GM12878 (cell line): ENCODE results near the gene MAB21L3. TPM values are rescaled to one million over a fixed set of nuclear protein-coding genes. Genes with fewer than 3 reads are reported as not detected.

Source experiments
- ATF2 ChIP-seq: IDR thresholded peaks from 2 replicates; pipeline ENCODE4 v1.6.1; 2012; ENCODE audit warnings: low read length, inconsistent platforms
- CHD1 ChIP-seq: IDR thresholded peaks from 2 replicates; pipeline ENCODE4 v1.6.1; 2012; ENCODE audit warnings: low read depth, low read length, improper control_type of control experiment
- DPF2 ChIP-seq: fragments of 450-650 bp; IDR thresholded peaks from 2 replicates; pipeline ENCODE4 v1.6.1; 2017; ENCODE audit warnings: mild to moderate bottlenecking
- EGR1 ChIP-seq, 2 experiments: IDR thresholded peaks; 1 replicate in 1 of 2; 2 replicates in 1 of 2; pipeline ENCODE4 v1.6.1; 2011 to 2012; ENCODE audit warnings: low read depth in 2 of 2, low read length in 2 of 2, borderline replicate concordance in 1 of 2, mild to moderate bottlenecking in 1 of 2, moderate library complexity in 1 of 2
- FOXM1 ChIP-seq: IDR thresholded peaks from 2 replicates; pipeline ENCODE4 v1.6.1; 2012; ENCODE audit warnings: low read depth, mild to moderate bottlenecking, inconsistent platforms, low read length, moderate library complexity
- GABPA ChIP-seq: IDR thresholded peaks from 2 replicates; pipeline ENCODE4 v1.6.1; 2014; ENCODE audit warnings: antibody characterized with exemption, low read depth, mild to moderate bottlenecking, inconsistent platforms
- GATAD2B ChIP-seq: fragments of 450-650 bp; conservative IDR thresholded peaks from 2 replicates; pipeline ENCODE4 v1.6.1; 2017; ENCODE audit warnings: low read depth, mild to moderate bottlenecking, moderate library complexity
- HDAC6 ChIP-seq: fragments of 200-600 bp; sonication (generic); IDR thresholded peaks from one replicate; pipeline ENCODE4 v1.8.0; 2017; ENCODE audit warnings: antibody characterized with exemption; ENCODE audit not compliant: unreplicated experiment
- LARP7 ChIP-seq: fragments of 450-650 bp; IDR thresholded peaks from 2 replicates; pipeline ENCODE4 v1.6.1; 2017; ENCODE audit warnings: mild to moderate bottlenecking
- NFXL1 ChIP-seq: fragments of 450-650 bp; IDR thresholded peaks from 2 replicates; pipeline ENCODE4 v1.6.1; 2017; ENCODE audit warnings: antibody characterized with exemption, mild to moderate bottlenecking, borderline replicate concordance
- NR2C1 ChIP-seq: fragments of 450-650 bp; IDR thresholded peaks from 2 replicates; pipeline ENCODE4 v1.6.1; 2017; ENCODE audit warnings: antibody characterized with exemption, mild to moderate bottlenecking, moderate library complexity
- NR2F1 ChIP-seq: fragments of 450-650 bp; conservative IDR thresholded peaks from 2 replicates; pipeline ENCODE4 v1.6.1; 2017; ENCODE audit warnings: mild to moderate bottlenecking
- POLR2AphosphoS2 ChIP-seq: IDR thresholded peaks from 2 replicates; pipeline ENCODE4 v1.6.1; 2011; ENCODE audit warnings: low read depth, mild to moderate bottlenecking, low read length, improper control_type of control experiment, moderate library complexity
- RAD21 ChIP-seq: IDR thresholded peaks from 2 replicates; pipeline ENCODE4 v1.6.1; 2011; ENCODE audit warnings: mild to moderate bottlenecking, low read depth, low read length, moderate library complexity; ENCODE audit not compliant: insufficient read depth
- SIN3A ChIP-seq: IDR thresholded peaks from 2 replicates; pipeline ENCODE4 v1.6.1; 2012; ENCODE audit warnings: low read depth, low read length, improper control_type of control experiment
- SUPT20H ChIP-seq: IDR thresholded peaks from 2 replicates; pipeline ENCODE4 v1.6.1; 2011; ENCODE audit warnings: low read depth, mild to moderate bottlenecking, low read length, moderate library complexity, borderline replicate concordance; ENCODE audit not compliant: control insufficient read depth
- USF2 ChIP-seq: IDR thresholded peaks from 2 replicates; pipeline ENCODE4 v1.6.1; 2011; ENCODE audit warnings: low read depth, low read length, improper control_type of control experiment, borderline replicate concordance
- ZNF207 ChIP-seq: fragments of 450-650 bp; IDR thresholded peaks from 2 replicates; pipeline ENCODE4 v1.6.1; 2014; ENCODE audit warnings: antibody characterized with exemption, mild to moderate bottlenecking, borderline replicate concordance
- ZNF622 ChIP-seq: fragments of 450-650 bp; IDR thresholded peaks from 2 replicates; pipeline ENCODE4 v1.6.1; 2017; ENCODE audit warnings: mild to moderate bottlenecking, inconsistent platforms
- polyA plus RNA-seq, 11 experiments: library from polyadenylated mRNA; depleted of rRNA in 4 of 11; unstranded in 6 of 11; stranded (reverse) in 5 of 11; fragments of >200 nt; fragmentation: Nextera tagmentation in 4 of 11; fragmentation: Illumina TruSeq in 1 of 11; extraction: Ambion mirVana in 4 of 11; extraction: Trizol in 1 of 11; gene quantifications; 1 replicate in 1 of 11; 2 replicates in 10 of 11; pipeline versions ENCODE4 v1.2.1 to v1.2.3, GENCODE V29; 2011 to 2016; ENCODE audit warnings: inconsistent platforms in 2 of 11, missing spikeins in 2 of 11, low read depth in 1 of 11
- total RNA-seq, 4 experiments: library from RNA; depleted of rRNA in 3 of 4; stranded (reverse); fragments of >200 nt in 3 of 4; fragmentation: Illumina TruSeq in 1 of 4; extraction: Trizol in 1 of 4; gene quantifications; 2 replicates each; pipeline versions ENCODE4 v1.2.1 to v1.2.3, GENCODE V29; 2013 to 2021
- TF ChIP-seq, protein P1 (sequence below): IDR thresholded peaks from 2 replicates; pipeline ENCODE4 v1.6.1; 2011; ENCODE audit warnings: borderline replicate concordance, low read depth, mild to moderate bottlenecking, moderate library complexity, mixed read lengths, low read length; ENCODE audit not compliant: insufficient read depth; ENCODE audit errors: extremely low read length
- TF ChIP-seq, protein P2 (sequence below): IDR thresholded peaks from 2 replicates; pipeline ENCODE4 v1.6.1; 2011; ENCODE audit warnings: low read depth, mild to moderate bottlenecking, low read length, moderate library complexity, borderline replicate concordance; ENCODE audit errors: extremely low read depth
- TF ChIP-seq, protein P3 (sequence below): fragments of 450-650 bp; formaldehyde crosslinking; IDR thresholded peaks from 2 replicates; pipeline ENCODE4 v1.4.0; 2022; ENCODE audit warnings: mild to moderate bottlenecking, moderate library complexity

MAB21L3 gene
- total and polyA plus RNA-seq, 10 of the 15 experiments (the other 5 are each of a cell fraction or from before 2014, with no cell fraction given) = 0.18 to 18.6 (median 1.3) TPM

GRCh38 chr1:116110567-116111523, at the start of gene MAB21L3 (continued):
- TF ChIP-seq POLR2AphosphoS2 (no peak), GATAD2B (peak; percentile 37; the same call in 1 of the 2 replicates), ZNF207 (no peak), ATF2 (no peak), NR2C1 (no peak), CHD1 (0 out of 2 replicates have a peak, but pooled peaks have one; percentile 31), NFXL1 (no peak), ZNF622 (no peak), HDAC6 (no peak), DPF2 (peak; percentile 69), GABPA (no peak), NR2F1 (no peak), LARP7 (no peak; the same call in 1 of the 2 replicates), FOXM1 (no peak), USF2 (no peak), RAD21 (no peak), SUPT20H (no peak), SIN3A (no peak), EGR1 (IDR thresholded peaks at IDR 0.05; ENCODE audit: borderline replicate concordance in 1 of 2, low read depth in 2 of 2, low read length in 2 of 2) (no peak)
- TF ChIP-seq, protein P1, sequence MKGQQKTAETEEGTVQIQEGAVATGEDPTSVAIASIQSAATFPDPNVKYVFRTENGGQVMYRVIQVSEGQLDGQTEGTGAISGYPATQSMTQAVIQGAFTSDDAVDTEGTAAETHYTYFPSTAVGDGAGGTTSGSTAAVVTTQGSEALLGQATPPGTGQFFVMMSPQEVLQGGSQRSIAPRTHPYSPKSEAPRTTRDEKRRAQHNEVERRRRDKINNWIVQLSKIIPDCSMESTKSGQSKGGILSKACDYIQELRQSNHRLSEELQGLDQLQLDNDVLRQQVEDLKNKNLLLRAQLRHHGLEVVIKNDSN = no peak
- TF ChIP-seq, protein P2, sequence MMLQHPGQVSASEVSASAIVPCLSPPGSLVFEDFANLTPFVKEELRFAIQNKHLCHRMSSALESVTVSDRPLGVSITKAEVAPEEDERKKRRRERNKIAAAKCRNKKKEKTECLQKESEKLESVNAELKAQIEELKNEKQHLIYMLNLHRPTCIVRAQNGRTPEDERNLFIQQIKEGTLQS = no peak
- TF ChIP-seq, protein P3, sequence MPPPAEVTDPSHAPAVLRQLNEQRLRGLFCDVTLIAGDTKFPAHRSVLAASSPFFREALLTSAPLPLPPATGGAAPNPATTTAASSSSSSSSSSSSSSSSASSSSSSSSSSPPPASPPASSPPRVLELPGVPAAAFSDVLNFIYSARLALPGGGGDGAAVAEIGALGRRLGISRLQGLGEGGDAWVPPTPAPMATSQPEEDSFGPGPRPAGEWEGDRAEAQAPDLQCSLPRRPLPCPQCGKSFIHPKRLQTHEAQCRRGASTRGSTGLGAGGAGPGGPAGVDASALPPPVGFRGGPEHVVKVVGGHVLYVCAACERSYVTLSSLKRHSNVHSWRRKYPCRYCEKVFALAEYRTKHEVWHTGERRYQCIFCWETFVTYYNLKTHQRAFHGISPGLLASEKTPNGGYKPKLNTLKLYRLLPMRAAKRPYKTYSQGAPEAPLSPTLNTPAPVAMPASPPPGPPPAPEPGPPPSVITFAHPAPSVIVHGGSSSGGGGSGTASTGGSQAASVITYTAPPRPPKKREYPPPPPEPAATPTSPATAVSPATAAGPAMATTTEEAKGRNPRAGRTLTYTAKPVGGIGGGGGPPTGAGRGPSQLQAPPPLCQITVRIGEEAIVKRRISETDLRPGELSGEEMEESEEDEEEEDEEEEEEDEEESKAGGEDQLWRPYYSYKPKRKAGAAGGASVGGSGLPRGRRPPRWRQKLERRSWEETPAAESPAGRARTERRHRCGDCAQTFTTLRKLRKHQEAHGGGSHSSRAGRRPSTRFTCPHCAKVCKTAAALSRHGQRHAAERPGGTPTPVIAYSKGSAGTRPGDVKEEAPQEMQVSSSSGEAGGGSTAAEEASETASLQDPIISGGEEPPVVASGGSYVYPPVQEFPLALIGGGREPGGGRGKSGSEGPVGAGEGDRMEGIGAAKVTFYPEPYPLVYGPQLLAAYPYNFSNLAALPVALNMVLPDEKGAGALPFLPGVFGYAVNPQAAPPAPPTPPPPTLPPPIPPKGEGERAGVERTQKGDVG (CRISPR knock-in tag) = no peak
